Hepatocyte (in vitro differentiated cells): ENCODE results near the gene PERM1.

Experiments
- CTCF ChIP-seq: fragments of 200-600 bp; sonication (generic); IDR thresholded peaks from 2 replicates; pipeline ENCODE4 v1.5.1; 2016; ENCODE audit warnings: antibody characterized with exemption, mild to moderate bottlenecking; ENCODE audit not compliant: poor library complexity
- EZH2 ChIP-seq: fragments of 200-600 bp; sonication (generic); IDR thresholded peaks from 2 replicates; pipeline ENCODE4 v1.6.1; 2016; ENCODE audit warnings: antibody characterized with exemption, mild to moderate bottlenecking, borderline replicate concordance

GRCh38 chr1:1023700-1024099, 41.8 kb upstream of the PERM1 start:
- no peak for TF ChIP-seq CTCF
- TF ChIP-seq EZH2: no peak
